Calu3 (cell line): ENCODE results near the gene CCNQ. TPM values are rescaled to one million over a fixed set of nuclear protein-coding genes. Genes with fewer than 3 reads are reported as not detected.

ENCODE experiments used
- BruUV-seq: library from RNA; stranded (reverse); fragments of 400-500 nt; replicated peaks from 2 replicates; lab custom pipeline; 2021; lab: Mats Ljungman, UMichigan
- CTCF ChIA-PET: fragments of 300-600 bp; sonication (Branson Sonifier 250); formaldehyde crosslinking; loops from one replicate; lab custom pipeline; 2022; ENCODE audit warnings: antibody characterized with exemption; lab: Charles Lee
- DNase-seq: peaks from one replicate; pipeline ENCODE4 v3.0.0; 2022
- H3K27ac Mint-ChIP-seq: one replicate; pipeline ENCODE4 v1.8.0; 2022; ENCODE audit warnings: mixed read lengths; ENCODE audit not compliant: unreplicated experiment
- H3K27me3 Mint-ChIP-seq: one replicate; pipeline ENCODE4 v1.8.0; 2022; ENCODE audit warnings: mixed read lengths; ENCODE audit not compliant: unreplicated experiment
- H3K36me3 Mint-ChIP-seq: one replicate; pipeline ENCODE4 v1.8.0; 2022; ENCODE audit warnings: mild to moderate bottlenecking, moderate library complexity, mixed read lengths; ENCODE audit not compliant: insufficient read depth, unreplicated experiment
- H3K4me1 Mint-ChIP-seq: one replicate; pipeline ENCODE4 v1.8.0; 2022; ENCODE audit warnings: mild to moderate bottlenecking, low read depth, mixed read lengths; ENCODE audit not compliant: unreplicated experiment
- H3K4me3 Mint-ChIP-seq: one replicate; pipeline ENCODE4 v1.8.0; 2022; ENCODE audit warnings: mild to moderate bottlenecking, low read depth, moderate library complexity, mixed read lengths; ENCODE audit not compliant: unreplicated experiment
- H3K9me3 Mint-ChIP-seq: one replicate; pipeline ENCODE4 v1.8.0; 2022; ENCODE audit warnings: low read depth, mixed read lengths; ENCODE audit not compliant: unreplicated experiment
- intact Hi-C: fragments of 100-400 bp; cut with micrococcal nuclease; formaldehyde crosslinking; loops from one replicate; pipeline ENCODE4 v1.10.0; 2022; ENCODE audit not compliant: unreplicated experiment
- total RNA-seq: library from RNA; stranded (reverse); gene quantifications from 2 replicates; pipeline ENCODE4 v1.2.3, GENCODE V29; 2022
- TF ChIP-seq, protein P1 (sequence below): fragments of 200-600 bp; IDR thresholded peaks from one replicate; pipeline ENCODE4 v1.8.0; 2022; ENCODE audit warnings: antibody characterized with exemption; ENCODE audit not compliant: unreplicated experiment

CCNQ gene
- total RNA-seq, 1 experiment from 2014 or later: 18.9 TPM

DNA sequence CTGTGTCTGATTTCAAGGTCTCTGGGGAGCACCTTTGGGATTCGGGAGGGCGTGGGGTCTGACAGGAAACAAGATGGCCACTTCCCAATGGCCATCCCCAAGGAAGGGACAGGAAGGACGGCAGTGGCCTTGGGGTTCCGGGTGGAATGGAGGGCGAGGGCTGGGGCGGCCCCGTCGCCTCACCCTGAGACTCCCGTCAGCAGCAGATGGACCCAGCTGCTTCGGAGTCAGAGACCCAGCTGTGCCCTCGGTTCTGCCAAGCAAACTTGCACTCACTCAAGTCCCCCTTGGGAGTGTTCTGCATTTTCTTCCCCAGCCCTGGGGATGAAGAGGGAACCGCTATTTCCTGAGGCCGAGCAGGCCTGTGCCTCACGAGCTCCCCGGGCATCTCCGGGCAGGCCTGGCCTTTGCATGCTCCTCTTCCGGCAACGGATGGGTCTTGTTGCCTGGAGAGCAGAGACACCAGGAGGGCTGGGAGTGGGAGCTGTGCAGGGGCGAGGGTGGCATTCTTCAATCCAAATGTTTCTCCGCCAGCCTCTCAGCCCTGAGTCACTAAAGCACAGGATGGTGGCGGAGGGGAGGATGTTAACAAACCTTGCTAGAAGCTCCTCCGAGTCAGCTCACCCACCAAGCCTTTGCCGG is 41.2 kb upstream of the CCNQ start:
- no TSS peak for BruUV-seq
- intact Hi-C loops: no loop called here
- H3K27me3 Mint-ChIP-seq: peaks cover 96% of the 10 kb centered on the region

DNA sequence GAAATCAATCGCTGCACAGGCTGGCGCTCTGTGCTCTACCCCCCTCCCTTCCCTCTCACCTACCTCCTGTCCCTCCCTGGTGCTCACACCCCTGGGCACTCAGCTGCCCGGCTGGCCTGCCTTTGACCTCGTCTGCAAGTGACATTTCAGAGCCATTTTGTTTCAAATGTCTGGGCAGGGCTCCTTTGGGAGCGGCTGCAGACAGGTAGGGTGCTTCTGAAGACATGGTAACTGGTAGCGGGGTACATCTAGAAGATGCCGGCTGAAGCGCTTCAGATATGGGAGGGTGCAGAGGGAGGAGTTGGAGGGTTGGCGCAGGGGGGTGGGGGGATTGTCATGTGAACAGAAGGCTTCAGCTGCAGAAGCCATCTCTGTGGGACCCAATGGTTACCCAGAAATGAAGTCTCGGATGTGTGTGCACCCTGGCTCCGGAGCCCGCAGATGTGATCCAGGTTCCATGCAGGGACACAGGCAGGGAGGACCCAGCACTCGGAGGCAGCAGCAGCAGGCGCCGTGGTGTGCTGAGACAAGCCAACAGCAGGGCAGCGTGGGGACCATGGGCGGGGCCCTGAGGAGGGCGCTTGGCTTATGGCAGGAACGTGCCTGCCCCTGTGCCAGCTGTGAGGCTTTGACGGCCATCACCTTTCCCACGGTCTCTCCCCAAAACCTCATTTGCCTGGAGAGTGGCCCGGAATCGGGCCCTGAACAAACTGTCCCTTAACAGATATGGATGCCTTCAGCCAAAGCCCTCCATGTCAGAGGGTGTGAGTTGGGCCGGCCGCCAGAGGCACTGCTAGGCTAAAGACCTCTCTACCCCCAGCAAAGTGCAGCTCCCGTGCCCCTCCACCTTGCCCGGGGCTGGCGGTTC is 40.5 kb upstream of the CCNQ start:
- Mint-ChIP-seq H3K36me3 (peaks cover 6% of the 10 kb centered on the region), H3K27ac (no peak overlapping the region), H3K4me1 (no peaks in the 10 kb centered on the region), H3K9me3 (no peaks in the 10 kb centered on the region), H3K27me3 (peaks cover 96% of the 10 kb centered on the region), H3K4me3 (no peak overlapping the region)
- CTCF ChIA-PET: interaction anchor here (0.5 kb wide), 1 partner anchor 97 kb away, joined by 3 read pairs; no protein-coding TSS in a partner anchor
- intact Hi-C loops: no loop called here
- BruUV-seq: no TSS peak
- TF ChIP-seq, protein P1, sequence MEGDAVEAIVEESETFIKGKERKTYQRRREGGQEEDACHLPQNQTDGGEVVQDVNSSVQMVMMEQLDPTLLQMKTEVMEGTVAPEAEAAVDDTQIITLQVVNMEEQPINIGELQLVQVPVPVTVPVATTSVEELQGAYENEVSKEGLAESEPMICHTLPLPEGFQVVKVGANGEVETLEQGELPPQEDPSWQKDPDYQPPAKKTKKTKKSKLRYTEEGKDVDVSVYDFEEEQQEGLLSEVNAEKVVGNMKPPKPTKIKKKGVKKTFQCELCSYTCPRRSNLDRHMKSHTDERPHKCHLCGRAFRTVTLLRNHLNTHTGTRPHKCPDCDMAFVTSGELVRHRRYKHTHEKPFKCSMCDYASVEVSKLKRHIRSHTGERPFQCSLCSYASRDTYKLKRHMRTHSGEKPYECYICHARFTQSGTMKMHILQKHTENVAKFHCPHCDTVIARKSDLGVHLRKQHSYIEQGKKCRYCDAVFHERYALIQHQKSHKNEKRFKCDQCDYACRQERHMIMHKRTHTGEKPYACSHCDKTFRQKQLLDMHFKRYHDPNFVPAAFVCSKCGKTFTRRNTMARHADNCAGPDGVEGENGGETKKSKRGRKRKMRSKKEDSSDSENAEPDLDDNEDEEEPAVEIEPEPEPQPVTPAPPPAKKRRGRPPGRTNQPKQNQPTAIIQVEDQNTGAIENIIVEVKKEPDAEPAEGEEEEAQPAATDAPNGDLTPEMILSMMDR: no peak
- DNase-seq: no peak

More for the DNA sequence above, 41.2 kb upstream of the CCNQ start:
- TF ChIP-seq, protein P1: no peak
- Mint-ChIP-seq H3K4me3 (no peak overlapping the region), H3K27ac (no peak overlapping the region), H3K4me1 (no peaks in the 10 kb centered on the region), H3K9me3 (no peaks in the 10 kb centered on the region), H3K36me3 (peaks cover 6% of the 10 kb centered on the region)
- CTCF ChIA-PET: interaction anchor here (0.5 kb wide), 1 partner anchor 96 kb away, joined by 3 read pairs; no protein-coding TSS in a partner anchor
- DNase-seq: no peak

DNA sequence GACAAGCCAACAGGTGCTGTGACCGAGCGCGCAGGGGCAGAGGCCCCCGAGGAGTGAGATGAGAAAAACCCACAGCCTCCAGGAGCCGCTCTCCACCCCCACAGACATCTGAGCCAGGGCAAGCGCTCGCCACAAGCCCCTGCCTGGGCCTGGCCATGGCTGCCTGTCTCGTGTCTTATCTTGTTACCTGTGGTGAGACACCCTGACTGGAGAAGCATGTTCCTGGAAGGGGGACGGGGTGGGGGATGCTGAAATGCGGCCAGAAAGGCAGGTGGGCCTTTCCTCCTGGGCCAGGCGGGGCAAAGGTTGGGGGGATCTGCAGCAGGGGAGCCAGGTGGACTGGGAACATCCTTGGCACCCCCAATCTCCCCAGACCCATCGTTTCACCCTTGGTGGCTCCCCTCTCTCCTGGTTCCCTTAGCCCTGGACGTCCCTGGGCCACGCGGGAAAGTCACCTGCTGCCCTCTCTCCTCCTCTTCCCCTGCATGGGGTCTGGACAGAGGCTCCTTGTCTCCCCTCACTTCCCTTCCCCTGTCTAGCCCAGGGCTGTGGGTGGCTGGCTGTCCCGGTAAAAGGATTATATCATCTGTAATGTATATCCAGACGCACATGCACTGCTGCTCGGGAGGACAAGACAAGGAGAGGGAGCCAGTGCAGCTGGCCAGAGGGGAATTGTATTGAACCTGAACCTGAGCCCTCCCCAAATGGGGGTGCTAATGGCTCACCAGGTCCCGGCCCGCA is 39.7 kb upstream of the CCNQ start:
- Mint-ChIP-seq H3K27ac (no peak overlapping the region), H3K27me3 (peaks cover 94% of the 10 kb centered on the region), H3K4me1 (no peaks in the 10 kb centered on the region), H3K36me3 (peaks cover 6% of the 10 kb centered on the region), H3K4me3 (no peak overlapping the region), H3K9me3 (no peaks in the 10 kb centered on the region)
- CTCF ChIA-PET: interaction anchor here (0.5 kb wide), 1 partner anchor 17 kb away, joined by 5 read pairs; no protein-coding TSS in a partner anchor
- intact Hi-C loops: no loop called here
- DNase-seq: no peak
- TF ChIP-seq, protein P1: no peak
- no TSS peak for BruUV-seq

DNA sequence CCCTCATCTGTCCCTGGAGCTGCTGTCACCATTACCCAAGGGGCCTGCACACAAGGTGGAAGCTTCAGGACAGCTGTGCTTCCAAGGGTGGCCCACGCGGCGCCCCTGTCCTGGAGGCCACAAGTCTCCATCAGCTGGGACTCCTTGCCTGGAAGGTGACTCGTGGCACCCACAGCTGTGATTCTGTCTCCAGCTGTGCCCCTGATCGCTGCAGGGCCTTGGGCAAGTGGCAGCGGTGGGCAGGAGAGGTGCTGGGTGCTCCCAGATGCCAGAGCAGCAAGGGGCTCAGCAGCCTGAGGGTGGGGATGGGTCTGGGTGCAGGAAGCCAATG is 39.1 kb upstream of the CCNQ start:
- TF ChIP-seq, protein P1: no peak

More for the DNA sequence above, 39.1 kb upstream of the CCNQ start:
- H3K4me1 Mint-ChIP-seq: no peaks in the 10 kb centered on the region
- H3K36me3 Mint-ChIP-seq: peaks cover 6% of the 10 kb centered on the region
- no peak overlapping the region for H3K4me3 Mint-ChIP-seq
- no peaks in the 10 kb centered on the region for H3K9me3 Mint-ChIP-seq
- peaks cover 88% of the 10 kb centered on the region for H3K27me3 Mint-ChIP-seq
- no peak overlapping the region for H3K27ac Mint-ChIP-seq
- BruUV-seq: no TSS peak
- CTCF ChIA-PET: no interaction called here
- DNase-seq: no peak
- intact Hi-C loops: no loop called here
